HL-60 (cell line): Measurements from ENCODE around the gene RAMACL.

Experiments used
- DNase-seq, 2 experiments: peaks; one replicate each; pipeline ENCODE4 v3.0.0-alpha.2; 2010 to 2020; ENCODE audit warnings: low read depth in 1 of 2, low spot score in 1 of 2
- H3K27ac ChIP-seq: fragments of 250-450 bp; sonication (Bioruptor Pico); replicated peaks from 2 replicates; pipeline ENCODE4 v1.5.1; 2020; ENCODE audit warnings: mild to moderate bottlenecking, moderate library complexity
- H3K27me3 ChIP-seq: fragments of 250-450 bp; sonication (Bioruptor Pico); 2 replicates; pipeline ENCODE4 v1.5.1; 2021; ENCODE audit warnings: mild to moderate bottlenecking, moderate library complexity; ENCODE audit not compliant: insufficient read depth, poor library complexity, severe bottlenecking
- H3K4me3 ChIP-seq: replicated peaks from 2 replicates; pipeline ENCODE4 v1.5.1; 2011; ENCODE audit warnings: mild to moderate bottlenecking, control low read depth, low read length; ENCODE audit not compliant: insufficient read depth
- GABPA ChIP-seq: IDR thresholded peaks from 2 replicates; pipeline ENCODE4 v1.6.1; 2012; ENCODE audit warnings: low read depth
- POLR2AphosphoS5 ChIP-seq: IDR thresholded peaks from 2 replicates; pipeline ENCODE4 v1.6.1; 2012; ENCODE audit warnings: low read depth
- SPI1 ChIP-seq: IDR thresholded peaks from 2 replicates; pipeline ENCODE4 v1.6.1; 2012; ENCODE audit warnings: low read depth, mild to moderate bottlenecking, borderline replicate concordance
- TF ChIP-seq, protein P1 (sequence below): IDR thresholded peaks from 2 replicates; pipeline ENCODE4 v1.6.1; 2012; ENCODE audit warnings: low read depth; ENCODE audit not compliant: insufficient replicate concordance
- TF ChIP-seq, protein P2 (sequence below): IDR thresholded peaks from one replicate; pipeline ENCODE4 v1.5.1; 2011; ENCODE audit warnings: low read length, control low read depth, inconsistent platforms; ENCODE audit not compliant: insufficient read depth

The RAMACL gene

DNA sequence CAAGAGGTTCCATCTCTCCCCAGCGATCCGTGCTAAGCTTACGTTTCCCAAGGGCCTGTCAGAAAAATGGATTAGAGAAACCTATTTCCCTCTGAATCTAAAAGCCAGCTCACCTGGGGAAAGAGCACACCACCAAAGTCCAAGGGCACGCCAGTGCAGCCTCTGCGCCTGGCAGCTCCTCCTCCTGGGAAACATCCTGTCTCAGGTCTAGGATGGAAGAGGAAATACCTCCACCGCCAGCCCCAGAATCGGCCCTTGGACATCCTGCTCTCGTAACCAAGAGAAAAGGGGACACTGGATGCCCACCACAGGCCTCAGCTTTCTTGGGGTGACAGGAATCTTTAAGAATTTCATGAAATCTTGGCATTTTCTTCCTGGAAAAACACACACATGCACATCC lies 18.7 kb downstream of the RAMACL start:
- no peak for DNase-seq
- TF ChIP-seq GABPA = no peak
- TF ChIP-seq, protein P1, sequence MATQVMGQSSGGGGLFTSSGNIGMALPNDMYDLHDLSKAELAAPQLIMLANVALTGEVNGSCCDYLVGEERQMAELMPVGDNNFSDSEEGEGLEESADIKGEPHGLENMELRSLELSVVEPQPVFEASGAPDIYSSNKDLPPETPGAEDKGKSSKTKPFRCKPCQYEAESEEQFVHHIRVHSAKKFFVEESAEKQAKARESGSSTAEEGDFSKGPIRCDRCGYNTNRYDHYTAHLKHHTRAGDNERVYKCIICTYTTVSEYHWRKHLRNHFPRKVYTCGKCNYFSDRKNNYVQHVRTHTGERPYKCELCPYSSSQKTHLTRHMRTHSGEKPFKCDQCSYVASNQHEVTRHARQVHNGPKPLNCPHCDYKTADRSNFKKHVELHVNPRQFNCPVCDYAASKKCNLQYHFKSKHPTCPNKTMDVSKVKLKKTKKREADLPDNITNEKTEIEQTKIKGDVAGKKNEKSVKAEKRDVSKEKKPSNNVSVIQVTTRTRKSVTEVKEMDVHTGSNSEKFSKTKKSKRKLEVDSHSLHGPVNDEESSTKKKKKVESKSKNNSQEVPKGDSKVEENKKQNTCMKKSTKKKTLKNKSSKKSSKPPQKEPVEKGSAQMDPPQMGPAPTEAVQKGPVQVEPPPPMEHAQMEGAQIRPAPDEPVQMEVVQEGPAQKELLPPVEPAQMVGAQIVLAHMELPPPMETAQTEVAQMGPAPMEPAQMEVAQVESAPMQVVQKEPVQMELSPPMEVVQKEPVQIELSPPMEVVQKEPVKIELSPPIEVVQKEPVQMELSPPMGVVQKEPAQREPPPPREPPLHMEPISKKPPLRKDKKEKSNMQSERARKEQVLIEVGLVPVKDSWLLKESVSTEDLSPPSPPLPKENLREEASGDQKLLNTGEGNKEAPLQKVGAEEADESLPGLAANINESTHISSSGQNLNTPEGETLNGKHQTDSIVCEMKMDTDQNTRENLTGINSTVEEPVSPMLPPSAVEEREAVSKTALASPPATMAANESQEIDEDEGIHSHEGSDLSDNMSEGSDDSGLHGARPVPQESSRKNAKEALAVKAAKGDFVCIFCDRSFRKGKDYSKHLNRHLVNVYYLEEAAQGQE = no peak
- TF ChIP-seq, protein P2, sequence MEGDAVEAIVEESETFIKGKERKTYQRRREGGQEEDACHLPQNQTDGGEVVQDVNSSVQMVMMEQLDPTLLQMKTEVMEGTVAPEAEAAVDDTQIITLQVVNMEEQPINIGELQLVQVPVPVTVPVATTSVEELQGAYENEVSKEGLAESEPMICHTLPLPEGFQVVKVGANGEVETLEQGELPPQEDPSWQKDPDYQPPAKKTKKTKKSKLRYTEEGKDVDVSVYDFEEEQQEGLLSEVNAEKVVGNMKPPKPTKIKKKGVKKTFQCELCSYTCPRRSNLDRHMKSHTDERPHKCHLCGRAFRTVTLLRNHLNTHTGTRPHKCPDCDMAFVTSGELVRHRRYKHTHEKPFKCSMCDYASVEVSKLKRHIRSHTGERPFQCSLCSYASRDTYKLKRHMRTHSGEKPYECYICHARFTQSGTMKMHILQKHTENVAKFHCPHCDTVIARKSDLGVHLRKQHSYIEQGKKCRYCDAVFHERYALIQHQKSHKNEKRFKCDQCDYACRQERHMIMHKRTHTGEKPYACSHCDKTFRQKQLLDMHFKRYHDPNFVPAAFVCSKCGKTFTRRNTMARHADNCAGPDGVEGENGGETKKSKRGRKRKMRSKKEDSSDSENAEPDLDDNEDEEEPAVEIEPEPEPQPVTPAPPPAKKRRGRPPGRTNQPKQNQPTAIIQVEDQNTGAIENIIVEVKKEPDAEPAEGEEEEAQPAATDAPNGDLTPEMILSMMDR = no peak
- TF ChIP-seq POLR2AphosphoS5 = no peak
- no peak for TF ChIP-seq SPI1
- Histone ChIP-seq H3K27me3 (no peaks in the 10 kb centered on the region), H3K4me3 (no peak overlapping the region), H3K27ac (no peak overlapping the region)

DNA sequence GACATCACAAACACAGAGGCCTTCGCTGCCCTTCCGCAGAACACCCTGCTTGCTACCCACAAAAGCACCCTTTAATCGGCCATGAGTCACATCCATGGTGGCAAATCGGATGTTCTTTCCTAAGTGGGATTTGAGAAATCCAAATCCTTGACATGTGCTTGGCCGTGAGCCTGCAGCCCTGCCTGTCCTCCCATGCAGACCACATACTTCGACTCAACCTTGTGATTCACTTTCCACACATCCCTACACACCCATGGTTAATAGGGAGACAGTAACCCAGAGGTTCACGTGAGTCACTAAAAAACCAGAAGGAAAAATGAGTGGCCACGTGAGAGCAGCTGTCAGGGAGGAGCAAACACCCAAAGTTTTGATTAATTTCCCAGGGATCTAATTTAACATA lies 19.4 kb downstream of the RAMACL start:
- H3K4me3 ChIP-seq = no peak overlapping the region
- H3K27me3 ChIP-seq = no peaks in the 10 kb centered on the region
- no peak overlapping the region for H3K27ac ChIP-seq
- DNase-seq = no peak
- TF ChIP-seq, protein P1 = no peak

DNA sequence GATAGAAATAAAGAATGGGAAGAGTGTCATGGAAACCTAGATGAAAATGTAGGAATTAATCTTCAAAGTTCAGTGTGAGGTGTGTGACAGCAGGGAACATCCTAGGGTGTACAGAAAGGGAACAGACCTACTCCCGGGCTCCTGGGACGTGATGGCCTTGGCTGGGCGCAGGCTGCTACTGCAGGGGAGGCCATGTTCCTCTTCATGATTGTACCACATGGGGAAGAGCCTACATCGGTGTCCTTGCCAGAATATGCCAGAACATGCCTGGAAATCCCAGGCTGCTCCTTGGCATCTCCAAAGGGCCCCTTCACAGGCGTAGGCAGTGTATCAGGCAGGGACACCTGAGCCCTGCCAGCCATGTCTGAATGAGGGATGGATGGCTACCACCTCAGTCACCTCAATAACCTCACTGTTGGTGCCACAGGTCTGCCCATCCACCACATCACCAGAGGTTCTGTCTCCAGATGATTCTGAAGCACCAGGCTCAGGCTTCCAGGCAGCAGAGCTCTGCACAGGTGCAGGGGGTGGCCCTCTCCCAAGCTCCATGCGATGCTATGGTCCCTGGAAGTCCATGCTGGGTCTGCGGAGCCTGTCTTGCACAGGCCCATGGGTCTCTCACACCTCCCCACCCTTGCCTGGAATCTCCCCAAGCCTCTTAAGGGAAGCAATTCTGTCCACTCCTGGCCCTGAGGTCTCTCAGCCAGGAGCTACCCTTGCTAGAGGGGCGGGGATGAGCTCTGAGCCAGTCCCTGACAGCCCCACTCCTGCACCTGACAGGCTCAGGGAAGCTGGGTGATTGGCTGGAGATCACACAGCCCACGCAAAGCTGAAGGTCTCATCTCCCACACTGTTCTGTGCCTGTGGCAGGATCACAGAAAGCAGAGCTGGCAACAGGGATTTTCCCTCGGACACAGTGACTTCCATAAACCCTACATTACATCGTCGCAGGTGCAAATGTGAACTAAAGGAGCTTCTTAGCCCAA lies 20.2 kb downstream of the RAMACL start:
- Histone ChIP-seq H3K4me3 (no peak overlapping the region), H3K27ac (no peak overlapping the region), H3K27me3 (no peaks in the 10 kb centered on the region)
- no peak for TF ChIP-seq GABPA
- TF ChIP-seq, protein P1 = no peak
- TF ChIP-seq SPI1 = no peak
- TF ChIP-seq, protein P2 = no peak
- TF ChIP-seq POLR2AphosphoS5 = no peak
- DNase-seq = no peak
